GM19463 (cell line): ENCODE data around the gene ARGLU1.

Experiments used
- ATAC-seq: cut with Tn5 transposase; IDR thresholded peaks from one replicate; pipeline ENCODE4 v1.9.1; 2021; ENCODE audit warnings: mild to moderate bottlenecking, moderate library complexity; ENCODE audit not compliant: unreplicated experiment

Gene ARGLU1

GRCh38 chr13:106527445-106527801 lies 40.5 kb downstream of the ARGLU1 start:
- no peak for ATAC-seq

- no peak for ATAC-seq
These were observed 41.0 kb downstream of the ARGLU1 start for GRCh38 chr13:106526738-106527444.

GRCh38 chr13:106525865-106526264 lies 42.1 kb downstream of the ARGLU1 start:
- ATAC-seq: no peak

- ATAC-seq: no peak
These were observed 43.8 kb downstream of the ARGLU1 start for GRCh38 chr13:106524108-106524507.

GRCh38 chr13:106523576-106523975 lies 44.4 kb downstream of the ARGLU1 start:
- no peak for ATAC-seq

GRCh38 chr13:106522898-106523525 lies 44.9 kb downstream of the ARGLU1 start:
- no peak for ATAC-seq

- no peak for ATAC-seq
These were observed 45.7 kb downstream of the ARGLU1 start for GRCh38 chr13:106522112-106522705.

GRCh38 chr13:106521095-106521799 lies 46.7 kb downstream of the ARGLU1 start:
- no peak for ATAC-seq

- no peak for ATAC-seq
These were observed 47.5 kb downstream of the ARGLU1 start for GRCh38 chr13:106520251-106521054.

GRCh38 chr13:106518512-106518911 lies 49.4 kb downstream of the ARGLU1 start:
- ATAC-seq: no peak

- ATAC-seq: no peak
These were observed 50.7 kb downstream of the ARGLU1 start for GRCh38 chr13:106517109-106517847.

GRCh38 chr13:106515635-106516254 lies 52.2 kb downstream of the ARGLU1 start:
- ATAC-seq: no peak

GRCh38 chr13:106514928-106515634 lies 52.9 kb downstream of the ARGLU1 start:
- ATAC-seq: no peak

- ATAC-seq: no peak
These were observed 54.6 kb downstream of the ARGLU1 start for GRCh38 chr13:106513025-106513983.

- ATAC-seq: peak; percentile 92
These were observed 60.2 kb downstream of the ARGLU1 start for GRCh38 chr13:106507560-106508274.

- ATAC-seq: no peak
These were observed 61.7 kb downstream of the ARGLU1 start for GRCh38 chr13:106506286-106506685.

- no peak for ATAC-seq
These were observed 62.2 kb downstream of the ARGLU1 start for GRCh38 chr13:106505732-106506131.
